BE2C (cell line): ENCODE data around the gene TBC1D3B.

Experiments used
- DNase-seq: peaks from one replicate; pipeline ENCODE4 v3.0.0-alpha.2; 2020
- H3K27me3 ChIP-seq: fragments of 250-450 bp; sonication (Bioruptor Pico); 2 replicates; pipeline ENCODE4 v1.5.1; 2020; ENCODE audit warnings: mild to moderate bottlenecking
- H3K36me3 ChIP-seq: fragments of 250-450 bp; sonication (Bioruptor Pico); 2 replicates; pipeline ENCODE4 v1.5.1; 2020; ENCODE audit warnings: mild to moderate bottlenecking
- H3K4me1 ChIP-seq: fragments of 250-450 bp; sonication (Bioruptor Pico); 2 replicates; pipeline ENCODE4 v1.5.1; 2020
- H3K4me3 ChIP-seq: 2 replicates; pipeline ENCODE4 v1.5.1; 2011; ENCODE audit warnings: low read depth, low read length
- H3K9me3 ChIP-seq: fragments of 250-450 bp; sonication (Bioruptor Pico); 2 replicates; pipeline ENCODE4 v1.5.1; 2020
- TF ChIP-seq, protein P1 (sequence below): IDR thresholded peaks from 2 replicates; pipeline ENCODE4 v1.5.1; 2012; ENCODE audit warnings: mild to moderate bottlenecking, low read depth, low read length

The TBC1D3B gene

DNA sequence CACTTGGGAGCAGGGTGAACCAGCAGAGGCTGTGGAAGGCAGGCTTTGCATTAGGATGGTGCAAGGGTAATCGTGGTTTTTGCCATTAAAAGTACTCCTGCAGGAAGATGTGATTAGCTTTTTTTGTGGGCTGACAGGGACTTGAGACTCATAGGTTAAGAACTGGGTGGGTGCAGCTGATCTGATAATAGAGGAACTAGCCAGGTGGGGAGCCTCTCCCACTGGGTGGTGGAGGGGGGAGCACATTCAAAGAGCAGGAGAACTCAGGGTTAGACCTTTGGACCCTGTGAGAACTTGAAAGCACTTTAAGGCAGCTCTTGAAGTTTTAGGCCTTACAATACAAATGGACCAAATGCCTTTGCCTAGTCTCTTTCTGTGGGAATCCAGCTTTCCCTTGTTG, 40.4 kb downstream of the TBC1D3B start:
- Histone ChIP-seq H3K4me1 (no peaks in the 10 kb centered on the region), H3K9me3 (no peaks in the 10 kb centered on the region), H3K27me3 (peaks cover 19% of the 10 kb centered on the region), H3K4me3 (no peak overlapping the region), H3K36me3 (no peaks in the 10 kb centered on the region)
- TF ChIP-seq, protein P1, sequence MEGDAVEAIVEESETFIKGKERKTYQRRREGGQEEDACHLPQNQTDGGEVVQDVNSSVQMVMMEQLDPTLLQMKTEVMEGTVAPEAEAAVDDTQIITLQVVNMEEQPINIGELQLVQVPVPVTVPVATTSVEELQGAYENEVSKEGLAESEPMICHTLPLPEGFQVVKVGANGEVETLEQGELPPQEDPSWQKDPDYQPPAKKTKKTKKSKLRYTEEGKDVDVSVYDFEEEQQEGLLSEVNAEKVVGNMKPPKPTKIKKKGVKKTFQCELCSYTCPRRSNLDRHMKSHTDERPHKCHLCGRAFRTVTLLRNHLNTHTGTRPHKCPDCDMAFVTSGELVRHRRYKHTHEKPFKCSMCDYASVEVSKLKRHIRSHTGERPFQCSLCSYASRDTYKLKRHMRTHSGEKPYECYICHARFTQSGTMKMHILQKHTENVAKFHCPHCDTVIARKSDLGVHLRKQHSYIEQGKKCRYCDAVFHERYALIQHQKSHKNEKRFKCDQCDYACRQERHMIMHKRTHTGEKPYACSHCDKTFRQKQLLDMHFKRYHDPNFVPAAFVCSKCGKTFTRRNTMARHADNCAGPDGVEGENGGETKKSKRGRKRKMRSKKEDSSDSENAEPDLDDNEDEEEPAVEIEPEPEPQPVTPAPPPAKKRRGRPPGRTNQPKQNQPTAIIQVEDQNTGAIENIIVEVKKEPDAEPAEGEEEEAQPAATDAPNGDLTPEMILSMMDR, result no peak
- DNase-seq, result no peak

DNA sequence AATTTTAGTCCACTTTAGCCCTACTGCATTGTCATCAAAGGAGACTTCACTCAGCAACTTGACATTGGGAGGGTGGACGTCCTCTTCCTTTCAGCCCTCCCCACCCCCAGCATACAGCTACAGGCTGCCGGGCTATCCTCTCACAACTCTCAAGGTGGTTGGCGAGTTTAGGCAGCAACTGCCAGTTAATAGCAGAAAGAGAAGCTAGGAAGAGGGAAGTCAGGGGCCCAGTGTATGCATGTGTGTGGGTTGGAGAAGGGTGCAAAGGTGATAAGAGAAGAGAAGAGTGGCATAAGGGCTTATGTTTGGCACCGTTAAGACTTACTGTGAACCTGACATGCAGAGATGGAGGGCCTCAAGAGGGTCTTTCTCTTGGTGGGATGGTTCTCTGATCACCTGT, 41.0 kb downstream of the TBC1D3B start:
- no peaks in the 10 kb centered on the region for H3K4me1 ChIP-seq
- no peak overlapping the region for H3K4me3 ChIP-seq
- no peaks in the 10 kb centered on the region for H3K9me3 ChIP-seq
- H3K27me3 ChIP-seq, result peaks cover 17% of the 10 kb centered on the region
- TF ChIP-seq, protein P1, result no peak
- DNase-seq, result no peak
- no peaks in the 10 kb centered on the region for H3K36me3 ChIP-seq

DNA sequence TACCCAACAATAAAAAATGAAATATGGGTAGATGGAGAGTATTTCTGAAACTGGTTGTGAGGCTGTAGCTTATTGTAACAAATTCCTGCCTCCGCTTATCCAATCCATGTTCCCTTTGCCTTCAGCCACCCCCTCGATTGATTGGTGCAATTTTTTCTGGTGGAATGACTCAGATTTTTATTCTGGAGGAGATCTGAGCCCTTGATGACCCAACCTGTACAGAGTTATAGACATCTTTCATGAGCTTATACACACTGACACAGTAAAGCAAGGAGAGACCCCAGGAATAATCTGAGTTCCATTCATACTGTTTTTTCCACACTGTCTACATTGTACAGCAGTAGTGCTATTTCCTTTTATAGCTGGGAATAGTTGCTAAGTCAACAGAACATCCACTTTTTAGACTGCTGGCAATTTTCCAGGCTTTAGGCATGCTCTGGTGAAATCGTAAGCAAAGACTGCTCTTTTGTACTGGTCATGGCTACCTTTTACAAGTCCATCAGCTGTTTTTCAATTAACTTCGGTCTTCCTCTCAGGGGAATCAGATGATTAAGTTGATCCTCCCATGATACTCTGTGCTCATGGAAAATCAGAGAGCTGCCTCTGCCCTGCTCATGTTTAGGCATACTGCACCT, 42.7 kb downstream of the TBC1D3B start:
- TF ChIP-seq, protein P1, result no peak
- Histone ChIP-seq H3K4me1 (no peaks in the 10 kb centered on the region), H3K4me3 (no peak overlapping the region), H3K36me3 (no peaks in the 10 kb centered on the region), H3K27me3 (peaks cover 21% of the 10 kb centered on the region), H3K9me3 (no peaks in the 10 kb centered on the region)
- no peak for DNase-seq

DNA sequence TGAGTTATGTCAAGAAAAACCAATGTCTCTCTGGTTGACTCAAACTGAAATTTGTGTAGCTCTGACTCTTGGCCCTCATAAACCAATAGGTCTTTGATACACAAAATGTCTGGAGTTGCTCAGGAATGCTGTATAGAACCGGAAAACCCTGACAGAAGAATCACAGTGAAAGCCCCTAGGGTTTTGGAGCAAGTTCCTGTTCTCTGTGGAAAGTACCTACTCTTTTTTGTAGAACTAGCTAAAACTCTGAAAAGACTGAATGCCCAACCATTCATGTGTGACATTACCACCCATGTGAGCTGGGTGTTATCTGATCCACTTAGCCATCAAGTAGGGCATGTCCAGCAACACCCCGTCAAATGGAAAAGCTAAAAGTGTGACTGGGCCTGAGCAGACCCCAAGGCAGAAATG, 44.0 kb downstream of the TBC1D3B start:
- Histone ChIP-seq H3K4me3 (no peak overlapping the region), H3K27me3 (peaks cover 19% of the 10 kb centered on the region), H3K36me3 (no peaks in the 10 kb centered on the region), H3K9me3 (no peaks in the 10 kb centered on the region), H3K4me1 (no peaks in the 10 kb centered on the region)
- no peak for DNase-seq
- TF ChIP-seq, protein P1, result no peak

DNA sequence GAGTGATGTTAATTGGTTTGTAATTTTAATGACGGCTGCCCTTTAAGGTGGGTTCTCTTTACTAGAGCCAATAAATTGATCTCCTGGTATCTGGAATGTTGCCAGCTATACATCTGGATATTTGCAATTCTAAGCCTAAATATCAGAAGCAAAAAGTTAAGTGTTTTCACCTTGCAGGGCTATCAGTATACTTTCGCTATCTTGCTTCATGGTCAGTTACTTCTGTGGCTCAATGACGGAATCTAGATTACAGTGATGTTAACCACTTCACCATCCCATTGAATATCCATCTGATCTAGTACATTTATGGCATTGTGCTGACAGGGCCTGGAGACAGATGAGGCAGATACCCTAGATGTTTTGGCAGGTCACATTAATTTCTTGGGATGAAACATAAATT, 44.5 kb downstream of the TBC1D3B start:
- peaks cover 19% of the 10 kb centered on the region for H3K27me3 ChIP-seq
- no peak overlapping the region for H3K4me3 ChIP-seq
- DNase-seq, result no peak
- TF ChIP-seq, protein P1, result no peak
- H3K4me1 ChIP-seq, result no peaks in the 10 kb centered on the region
- H3K36me3 ChIP-seq, result no peaks in the 10 kb centered on the region
- H3K9me3 ChIP-seq, result no peaks in the 10 kb centered on the region

DNA sequence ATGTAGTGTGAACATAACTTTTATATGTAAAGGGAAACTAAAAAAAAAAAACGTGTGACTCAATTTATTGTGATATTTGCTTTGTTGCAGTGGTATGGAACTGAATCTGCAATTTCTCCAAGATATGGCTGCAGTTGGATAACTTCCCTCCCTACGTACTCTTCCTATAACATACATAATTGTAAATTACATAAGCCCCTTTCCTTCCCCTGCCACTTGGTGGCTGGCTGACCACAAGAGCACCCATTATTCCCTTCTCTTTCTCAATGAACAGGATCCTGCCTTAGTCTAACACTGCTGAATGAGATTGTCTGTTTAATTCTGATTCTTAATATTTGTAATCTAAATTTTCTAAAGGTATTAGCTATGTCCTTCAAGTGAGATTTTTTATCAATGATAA, 45.0 kb downstream of the TBC1D3B start:
- H3K36me3 ChIP-seq, result no peaks in the 10 kb centered on the region
- no peak overlapping the region for H3K4me3 ChIP-seq
- peaks cover 19% of the 10 kb centered on the region for H3K27me3 ChIP-seq
- H3K4me1 ChIP-seq, result no peaks in the 10 kb centered on the region
- no peaks in the 10 kb centered on the region for H3K9me3 ChIP-seq
- no peak for DNase-seq
- TF ChIP-seq, protein P1, result 0 out of 2 replicates have a peak, but pooled peaks have one; percentile 16
